Mononuclear cell (primary cell): ENCODE results near the gene DIAPH1. TPM values are rescaled to one million over a fixed set of nuclear protein-coding genes. Genes with fewer than 3 reads are reported as not detected.

Experiments used
- H3K27me3 ChIP-seq: 2 replicates; pipeline ENCODE4 v1.6.0; 2011; ENCODE audit warnings: low read length, control low read depth; ENCODE audit not compliant: insufficient read depth
- H3K4me1 ChIP-seq: 2 replicates; pipeline ENCODE4 v1.5.1; 2011; ENCODE audit warnings: mild to moderate bottlenecking, low read length, control low read depth; ENCODE audit not compliant: insufficient read depth
- H3K4me3 ChIP-seq: 2 replicates; pipeline ENCODE4 v1.5.1; 2011; ENCODE audit warnings: mild to moderate bottlenecking, low read length, moderate library complexity
- H3K9me3 ChIP-seq: 2 replicates; pipeline ENCODE4 v1.5.1; 2011; ENCODE audit warnings: low read depth, mild to moderate bottlenecking, control low read depth, low read length
- total RNA-seq: library from RNA; depleted of rRNA; stranded (reverse); fragments of >200 nt; gene quantifications from one replicate; pipeline ENCODE4 v1.2.3, GENCODE V29; 2012

DIAPH1 gene
- total RNA-seq, 1 donor: 81.9 TPM

- Histone ChIP-seq H3K4me1 (no peaks in the 10 kb centered on the region), H3K27me3 (no peaks in the 10 kb centered on the region), H3K4me3 (no peak overlapping the region), H3K9me3 (no peaks in the 10 kb centered on the region)
Observed at GRCh38 chr5:141532726-141533125, 86.1 kb downstream of the DIAPH1 start.

- Histone ChIP-seq H3K27me3 (no peaks in the 10 kb centered on the region), H3K4me3 (no peak overlapping the region), H3K4me1 (no peaks in the 10 kb centered on the region), H3K9me3 (no peaks in the 10 kb centered on the region)
Observed at GRCh38 chr5:141529873-141530272, 88.9 kb downstream of the DIAPH1 start.

- no peaks in the 10 kb centered on the region for H3K27me3 ChIP-seq
- H3K4me1 ChIP-seq: no peaks in the 10 kb centered on the region
- no peaks in the 10 kb centered on the region for H3K9me3 ChIP-seq
- no peak overlapping the region for H3K4me3 ChIP-seq
Observed at GRCh38 chr5:141529002-141529401, 89.8 kb downstream of the DIAPH1 start.

GRCh38 chr5:141528291-141528984 is 90.4 kb downstream of the DIAPH1 start:
- no peaks in the 10 kb centered on the region for H3K27me3 ChIP-seq
- no peaks in the 10 kb centered on the region for H3K9me3 ChIP-seq
- H3K4me3 ChIP-seq: no peak overlapping the region
- H3K4me1 ChIP-seq: no peaks in the 10 kb centered on the region

GRCh38 chr5:141527426-141527825 is 91.4 kb downstream of the DIAPH1 start:
- no peak overlapping the region for H3K4me3 ChIP-seq
- no peaks in the 10 kb centered on the region for H3K27me3 ChIP-seq
- H3K9me3 ChIP-seq: no peaks in the 10 kb centered on the region
- H3K4me1 ChIP-seq: peaks cover 5% of the 10 kb centered on the region

GRCh38 chr5:141525653-141526052 is 93.1 kb downstream of the DIAPH1 start:
- H3K4me3 ChIP-seq: no peak overlapping the region
- H3K9me3 ChIP-seq: no peaks in the 10 kb centered on the region
- H3K27me3 ChIP-seq: no peaks in the 10 kb centered on the region
- H3K4me1 ChIP-seq: peaks cover 23% of the 10 kb centered on the region

GRCh38 chr5:141524604-141525597 is 93.9 kb downstream of the DIAPH1 start:
- Histone ChIP-seq H3K4me1 (peaks cover 30% of the 10 kb centered on the region), H3K4me3 (no peak overlapping the region), H3K27me3 (no peaks in the 10 kb centered on the region), H3K9me3 (no peaks in the 10 kb centered on the region)

- no peaks in the 10 kb centered on the region for H3K27me3 ChIP-seq
- H3K4me1 ChIP-seq: peaks cover 39% of the 10 kb centered on the region
- no peak overlapping the region for H3K4me3 ChIP-seq
- no peaks in the 10 kb centered on the region for H3K9me3 ChIP-seq
Observed at GRCh38 chr5:141523991-141524390, 94.8 kb downstream of the DIAPH1 start.

- Histone ChIP-seq H3K4me1 (peaks cover 49% of the 10 kb centered on the region), H3K4me3 (no peak overlapping the region), H3K27me3 (no peaks in the 10 kb centered on the region), H3K9me3 (no peaks in the 10 kb centered on the region)
Observed at GRCh38 chr5:141522301-141522700, 96.5 kb downstream of the DIAPH1 start.

- H3K4me3 ChIP-seq: no peak overlapping the region
- no peaks in the 10 kb centered on the region for H3K27me3 ChIP-seq
- H3K4me1 ChIP-seq: peaks cover 56% of the 10 kb centered on the region
- no peaks in the 10 kb centered on the region for H3K9me3 ChIP-seq
Observed at GRCh38 chr5:141521244-141521781, 97.5 kb downstream of the DIAPH1 start.

GRCh38 chr5:141519605-141520565 is 98.9 kb downstream of the DIAPH1 start:
- no peaks in the 10 kb centered on the region for H3K27me3 ChIP-seq
- no peak overlapping the region for H3K4me3 ChIP-seq
- peaks cover 70% of the 10 kb centered on the region for H3K4me1 ChIP-seq
- no peaks in the 10 kb centered on the region for H3K9me3 ChIP-seq

GRCh38 chr5:141518618-141519015 is 100.2 kb downstream of the DIAPH1 start:
- no peaks in the 10 kb centered on the region for H3K27me3 ChIP-seq
- no peaks in the 10 kb centered on the region for H3K9me3 ChIP-seq
- peaks cover 83% of the 10 kb centered on the region for H3K4me1 ChIP-seq
- no peak overlapping the region for H3K4me3 ChIP-seq

- Histone ChIP-seq H3K9me3 (no peaks in the 10 kb centered on the region), H3K4me1 (peaks cover 88% of the 10 kb centered on the region), H3K4me3 (no peak overlapping the region), H3K27me3 (no peaks in the 10 kb centered on the region)
Observed at GRCh38 chr5:141517880-141518617, 100.8 kb downstream of the DIAPH1 start.

- no peak overlapping the region for H3K4me3 ChIP-seq
- peaks cover 90% of the 10 kb centered on the region for H3K4me1 ChIP-seq
- no peaks in the 10 kb centered on the region for H3K9me3 ChIP-seq
- H3K27me3 ChIP-seq: no peaks in the 10 kb centered on the region
Observed at GRCh38 chr5:141517312-141517711, 101.5 kb downstream of the DIAPH1 start.
